ENCODE results near the gene SUMO3.

Gene SUMO3

GRCh38 chr21:44758781-44759627 is 58.9 kb downstream of the SUMO3 start:
- DNase-seq, result no peak

- no peak for DNase-seq
These were observed 59.7 kb downstream of the SUMO3 start for GRCh38 chr21:44758141-44758561.

GRCh38 chr21:44757731-44758130 is 60.1 kb downstream of the SUMO3 start:
- DNase-seq, result no peak

- DNase-seq, result no peak
These were observed 61.3 kb downstream of the SUMO3 start for GRCh38 chr21:44756423-44757185.
